Neutrophil (primary cell): ENCODE measurements around the gene IL12RB2.

Experiments
- H3K27ac ChIP-seq: fragments of 200-600 bp; sonication (generic); 2 replicates; pipeline ENCODE4 v1.5.1; 2016; ENCODE audit warnings: mild to moderate bottlenecking, moderate library complexity
- H3K27me3 ChIP-seq: fragments of 200-600 bp; sonication (generic); 2 replicates; pipeline ENCODE4 v1.6.0; 2016; ENCODE audit warnings: mild to moderate bottlenecking
- H3K36me3 ChIP-seq: fragments of 200-600 bp; sonication (generic); 2 replicates; pipeline ENCODE4 v1.5.1; 2017
- H3K4me1 ChIP-seq, 2 experiments: fragments of 200-600 bp in 1 of 2; sonication (generic) in 1 of 2; 1 replicate in 1 of 2; 2 replicates in 1 of 2; pipeline versions ENCODE4 v1.5.1 to v1.6.1; 2013 to 2016; ENCODE audit warnings: low read depth in 1 of 2, low read length in 1 of 2, mild to moderate bottlenecking in 1 of 2, moderate library complexity in 1 of 2; ENCODE audit not compliant: control insufficient read depth in 1 of 2, insufficient read depth in 1 of 2
- H3K4me3 ChIP-seq, 2 experiments: fragments of 200-600 bp in 1 of 2; sonication (generic) in 1 of 2; 1 replicate in 1 of 2; 2 replicates in 1 of 2; pipeline ENCODE4 v1.5.1; 2013 to 2016; ENCODE audit warnings: low read depth in 1 of 2, low read length in 1 of 2, mild to moderate bottlenecking in 1 of 2, moderate library complexity in 1 of 2
- H3K9me3 ChIP-seq: fragments of 200-600 bp; sonication (generic); 2 replicates; pipeline ENCODE4 v1.5.1; 2016
- CTCF ChIP-seq: fragments of 200-600 bp; sonication (generic); IDR thresholded peaks from 2 replicates; pipeline ENCODE4 v1.5.1; 2016; ENCODE audit warnings: antibody characterized with exemption

Gene IL12RB2

GRCh38 chr1:67281244-67281643 lies 26.4 kb upstream of the IL12RB2 start:
- no peaks in the 10 kb centered on the region for H3K4me1 ChIP-seq
- no peak for TF ChIP-seq CTCF
- H3K27me3 ChIP-seq: no peaks in the 10 kb centered on the region
- H3K4me3 ChIP-seq: no peak overlapping the region
- H3K27ac ChIP-seq: no peak overlapping the region
- no peaks in the 10 kb centered on the region for H3K36me3 ChIP-seq
- no peaks in the 10 kb centered on the region for H3K9me3 ChIP-seq

- no peaks in the 10 kb centered on the region for H3K9me3 ChIP-seq
Measured at GRCh38 chr1:67285780-67286488, 21.7 kb upstream of the IL12RB2 start.

GRCh38 chr1:67290236-67290635 lies 17.4 kb upstream of the IL12RB2 start:
- Histone ChIP-seq H3K4me3 (no peak overlapping the region), H3K27me3 (no peaks in the 10 kb centered on the region), H3K36me3 (no peaks in the 10 kb centered on the region), H3K27ac (no peak overlapping the region), H3K4me1 (no peaks in the 10 kb centered on the region), H3K9me3 (no peaks in the 10 kb centered on the region)
- TF ChIP-seq CTCF: no peak

More at GRCh38 chr1:67285780-67286488, 21.7 kb upstream of the IL12RB2 start:
- no peak for TF ChIP-seq CTCF
- H3K4me1 ChIP-seq: no peaks in the 10 kb centered on the region
- no peaks in the 10 kb centered on the region for H3K27me3 ChIP-seq
- H3K4me3 ChIP-seq: no peak overlapping the region
- no peak overlapping the region for H3K27ac ChIP-seq
- no peaks in the 10 kb centered on the region for H3K36me3 ChIP-seq

GRCh38 chr1:67294836-67295617 lies 12.6 kb upstream of the IL12RB2 start:
- no peak for TF ChIP-seq CTCF
- Histone ChIP-seq H3K27me3 (no peaks in the 10 kb centered on the region), H3K4me3 (no peak overlapping the region), H3K9me3 (no peaks in the 10 kb centered on the region), H3K36me3 (no peaks in the 10 kb centered on the region), H3K4me1 (no peaks in the 10 kb centered on the region), H3K27ac (no peak overlapping the region)

GRCh38 chr1:67298762-67299161 lies 8.9 kb upstream of the IL12RB2 start:
- no peaks in the 10 kb centered on the region for H3K27me3 ChIP-seq
- no peak overlapping the region for H3K27ac ChIP-seq
- H3K9me3 ChIP-seq: no peaks in the 10 kb centered on the region
- no peak for TF ChIP-seq CTCF
- no peak overlapping the region for H3K4me3 ChIP-seq
- H3K4me1 ChIP-seq: no peaks in the 10 kb centered on the region
- no peaks in the 10 kb centered on the region for H3K36me3 ChIP-seq
